ENCODE results near the gene MDFIC.

The MDFIC gene

GRCh38 chr7:114938785-114939184 lies 16.9 kb downstream of the MDFIC start:
- peaks cover 26% of the 10 kb centered on the region for H3K36me3 ChIP-seq (ENCODE audit: insufficient read depth, low read length)
- no peak for TF ChIP-seq CTCF (IDR thresholded peaks at IDR 0.05; ENCODE audit: borderline replicate concordance, extremely low read depth, low read length, poor library complexity, severe bottlenecking)
- TF ChIP-seq EZH2 (IDR thresholded peaks at IDR 0.05; ENCODE audit: borderline replicate concordance, low read depth, low read length, severe bottlenecking): no peak
- ATAC-seq (ENCODE audit: insufficient read depth, low read depth) (no peak), DNase-seq (no peak)
- H3K9me3 ChIP-seq (ENCODE audit: insufficient read depth, low read length, severe bottlenecking): no peaks in the 10 kb centered on the region
- no peak overlapping the region for H3K4me2 ChIP-seq (ENCODE audit: insufficient read depth, low read length)
- peaks cover 97% of the 10 kb centered on the region for H3K79me2 ChIP-seq (ENCODE audit: insufficient read depth, low read length)
- no peaks in the 10 kb centered on the region for H3K27me3 ChIP-seq (ENCODE audit: insufficient read depth, low read length, poor library complexity)
- peaks cover 13% of the 10 kb centered on the region; the same call in 1 of the 2 replicates for H4K20me1 ChIP-seq (ENCODE audit: insufficient read depth, low read length)
- no peak overlapping the region for H3K9ac ChIP-seq (ENCODE audit: low read depth, low read length)
- H3K4me3 ChIP-seq (ENCODE audit: low read depth in 1 of 2, low read length in 2 of 2): no peak overlapping the region
- H3K4me1 ChIP-seq (ENCODE audit: insufficient read depth, low read length): no peaks in the 10 kb centered on the region
- no peak overlapping the region for H3K27ac ChIP-seq (ENCODE audit: low read length)
- H2AFZ ChIP-seq (ENCODE audit: low read depth, low read length): no peak overlapping the region

- H3K4me3 ChIP-seq (ENCODE audit: low read depth in 1 of 2, low read length in 2 of 2): no peak overlapping the region
- H3K79me2 ChIP-seq (ENCODE audit: insufficient read depth, low read length): peaks cover 96% of the 10 kb centered on the region
- peaks cover 31% of the 10 kb centered on the region for H3K36me3 ChIP-seq (ENCODE audit: insufficient read depth, low read length)
- no peak overlapping the region for H3K27ac ChIP-seq (ENCODE audit: low read length)
- no peaks in the 10 kb centered on the region for H3K9me3 ChIP-seq (ENCODE audit: insufficient read depth, low read length, severe bottlenecking)
- ATAC-seq (ENCODE audit: insufficient read depth, low read depth) (no peak), DNase-seq (no peak)
- no peak overlapping the region for H3K4me2 ChIP-seq (ENCODE audit: insufficient read depth, low read length)
- H3K9ac ChIP-seq (ENCODE audit: low read depth, low read length): no peak overlapping the region
- no peak overlapping the region for H2AFZ ChIP-seq (ENCODE audit: low read depth, low read length)
- no peaks in the 10 kb centered on the region for H3K27me3 ChIP-seq (ENCODE audit: insufficient read depth, low read length, poor library complexity)
- no peaks in the 10 kb centered on the region for H3K4me1 ChIP-seq (ENCODE audit: insufficient read depth, low read length)
- TF ChIP-seq EZH2 (IDR thresholded peaks at IDR 0.05; ENCODE audit: borderline replicate concordance, low read depth, low read length, severe bottlenecking): no peak
- TF ChIP-seq CTCF (IDR thresholded peaks at IDR 0.05; ENCODE audit: borderline replicate concordance, extremely low read depth, low read length, poor library complexity, severe bottlenecking): no peak
- H4K20me1 ChIP-seq (ENCODE audit: insufficient read depth, low read length): peaks cover 16% of the 10 kb centered on the region; the same call in 1 of the 2 replicates
Measured at GRCh38 chr7:114939484-114940097, 17.7 kb downstream of the MDFIC start.

- ATAC-seq (ENCODE audit: insufficient read depth, low read depth): no peak
- Histone ChIP-seq H3K9ac (ENCODE audit: low read depth, low read length) (no peak overlapping the region), H3K4me2 (ENCODE audit: insufficient read depth, low read length) (no peak overlapping the region), H2AFZ (ENCODE audit: low read depth, low read length) (no peak overlapping the region), H3K9me3 (ENCODE audit: insufficient read depth, low read length, severe bottlenecking) (no peaks in the 10 kb centered on the region), H3K79me2 (ENCODE audit: insufficient read depth, low read length) (peaks cover 90% of the 10 kb centered on the region), H3K4me3 (ENCODE audit: low read depth in 1 of 2, low read length in 2 of 2) (no peak overlapping the region), H4K20me1 (ENCODE audit: insufficient read depth, low read length) (peaks cover 19% of the 10 kb centered on the region; the same call in 1 of the 2 replicates), H3K36me3 (ENCODE audit: insufficient read depth, low read length) (peaks cover 38% of the 10 kb centered on the region), H3K4me1 (ENCODE audit: insufficient read depth, low read length) (no peaks in the 10 kb centered on the region), H3K27ac (ENCODE audit: low read length) (no peak overlapping the region), H3K27me3 (ENCODE audit: insufficient read depth, low read length, poor library complexity) (no peaks in the 10 kb centered on the region)
- DNase-seq: no peak
- TF ChIP-seq CTCF (IDR thresholded peaks at IDR 0.05; ENCODE audit: borderline replicate concordance, extremely low read depth, low read length, poor library complexity, severe bottlenecking) (no peak), EZH2 (IDR thresholded peaks at IDR 0.05; ENCODE audit: borderline replicate concordance, low read depth, low read length, severe bottlenecking) (no peak)
Measured at GRCh38 chr7:114940220-114940619, 18.3 kb downstream of the MDFIC start.

All from DND-41 (cell line).